OCI-LY7 (cell line): ENCODE results near the gene CYBRD1.

Source experiments
- EZH2phosphoT487 ChIP-seq: fragments of 200-600 bp; sonication (generic); IDR thresholded peaks from 2 replicates; pipeline ENCODE4 v1.6.1; 2018; ENCODE audit warnings: low read depth, borderline replicate concordance, mild to moderate bottlenecking, mixed run types, antibody characterized with exemption, low read length, moderate library complexity, mixed read lengths
- TF ChIP-seq, protein P1 (sequence below): fragments of 200-600 bp; sonication (generic); conservative IDR thresholded peaks from 2 replicates; pipeline ENCODE4 v1.5.1; 2014; ENCODE audit warnings: mild to moderate bottlenecking, antibody characterized with exemption, low read length, moderate library complexity, mixed read lengths

DNA sequence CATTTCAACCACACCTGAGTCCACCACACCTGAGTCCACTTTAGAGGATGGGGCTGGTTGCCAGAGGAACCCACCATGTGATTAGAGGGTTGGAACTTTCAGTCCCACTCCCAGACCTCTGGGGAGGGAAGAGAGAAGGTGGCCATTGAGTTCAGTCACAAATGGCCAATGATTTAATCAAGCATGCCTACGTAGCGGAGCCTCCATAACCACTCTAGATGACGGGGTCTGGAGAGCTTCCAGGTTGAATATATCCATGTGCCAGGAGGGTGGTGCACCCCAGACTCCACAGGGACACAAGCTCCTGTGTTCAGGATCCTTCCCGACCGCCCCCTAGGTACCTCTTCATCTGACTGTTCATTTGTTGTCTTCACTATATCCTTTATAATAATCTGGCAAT is 53.3 kb downstream of the CYBRD1 start:
- TF ChIP-seq, protein P1, sequence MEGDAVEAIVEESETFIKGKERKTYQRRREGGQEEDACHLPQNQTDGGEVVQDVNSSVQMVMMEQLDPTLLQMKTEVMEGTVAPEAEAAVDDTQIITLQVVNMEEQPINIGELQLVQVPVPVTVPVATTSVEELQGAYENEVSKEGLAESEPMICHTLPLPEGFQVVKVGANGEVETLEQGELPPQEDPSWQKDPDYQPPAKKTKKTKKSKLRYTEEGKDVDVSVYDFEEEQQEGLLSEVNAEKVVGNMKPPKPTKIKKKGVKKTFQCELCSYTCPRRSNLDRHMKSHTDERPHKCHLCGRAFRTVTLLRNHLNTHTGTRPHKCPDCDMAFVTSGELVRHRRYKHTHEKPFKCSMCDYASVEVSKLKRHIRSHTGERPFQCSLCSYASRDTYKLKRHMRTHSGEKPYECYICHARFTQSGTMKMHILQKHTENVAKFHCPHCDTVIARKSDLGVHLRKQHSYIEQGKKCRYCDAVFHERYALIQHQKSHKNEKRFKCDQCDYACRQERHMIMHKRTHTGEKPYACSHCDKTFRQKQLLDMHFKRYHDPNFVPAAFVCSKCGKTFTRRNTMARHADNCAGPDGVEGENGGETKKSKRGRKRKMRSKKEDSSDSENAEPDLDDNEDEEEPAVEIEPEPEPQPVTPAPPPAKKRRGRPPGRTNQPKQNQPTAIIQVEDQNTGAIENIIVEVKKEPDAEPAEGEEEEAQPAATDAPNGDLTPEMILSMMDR = no peak
- TF ChIP-seq EZH2phosphoT487 = no peak
